ENCODE results near the gene MELK.

MELK gene

DNA sequence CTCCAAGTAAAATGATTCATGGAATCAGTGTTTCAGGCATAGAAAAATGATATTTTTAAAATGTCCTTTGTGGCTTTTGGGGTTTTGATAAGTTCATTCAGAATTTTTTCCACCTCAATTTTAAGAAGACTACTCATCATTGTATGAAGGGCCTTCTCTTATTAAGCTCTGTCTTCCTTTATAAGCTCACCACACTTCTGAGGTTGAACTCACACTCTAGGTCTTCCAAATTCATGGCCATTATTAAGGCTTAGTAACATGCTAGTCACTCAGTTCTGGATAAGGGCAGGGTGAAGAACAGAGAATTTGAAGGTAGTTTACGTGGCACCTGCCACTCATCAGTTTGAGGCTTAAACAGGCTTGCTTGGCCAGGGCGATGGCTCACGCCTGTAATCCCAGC lies 4.2 kb downstream of the MELK start:
- no peak for DNase-seq (ENCODE audit: low read depth in 4 of 4, low spot score in 1 of 4)

DNA sequence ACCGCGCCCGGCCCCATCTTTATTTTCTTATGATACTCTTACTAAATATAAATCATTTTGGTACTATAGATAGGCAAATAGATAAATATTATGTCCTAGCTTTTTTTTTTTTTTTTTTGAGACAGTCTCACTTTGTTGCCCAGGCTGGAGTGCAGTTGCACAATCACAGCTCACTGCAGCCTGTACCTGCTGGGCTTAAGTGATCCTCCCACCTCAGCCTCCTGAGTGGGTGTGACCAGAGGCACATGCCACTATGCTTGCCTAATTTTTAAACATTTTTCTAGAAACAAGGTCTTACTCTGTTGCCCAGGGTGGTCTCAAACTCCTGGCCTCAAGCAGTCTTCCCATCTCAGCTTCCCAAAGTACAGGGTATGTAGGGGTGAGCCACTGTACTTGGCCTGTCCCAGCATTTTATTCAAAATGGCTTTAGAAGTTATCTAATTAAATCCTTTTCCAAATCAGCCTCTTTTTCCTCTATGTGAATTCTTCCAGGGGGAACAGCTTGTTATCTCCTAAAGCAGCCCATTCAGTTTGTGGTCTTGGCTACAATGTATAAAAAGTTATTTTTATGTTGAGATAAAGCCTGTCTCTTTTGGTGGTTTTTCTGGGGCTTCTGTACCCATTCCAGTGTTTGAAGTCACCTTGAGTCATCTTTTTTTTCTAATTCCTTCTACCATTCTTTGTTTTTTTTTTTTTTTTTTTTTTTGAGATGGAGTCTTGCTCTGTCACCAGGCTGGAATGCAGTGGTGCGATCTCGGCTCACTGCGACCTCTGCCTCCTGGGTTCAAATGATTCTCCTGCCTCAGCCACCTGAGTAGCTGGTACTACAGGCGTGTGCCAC lies 12.1 kb downstream of the MELK start:
- DNase-seq (ENCODE audit: low read depth in 4 of 4, low spot score in 1 of 4): no peak

GRCh38 chr9:36590231-36590630 lies 17.5 kb downstream of the MELK start:
- DNase-seq (ENCODE audit: low read depth in 4 of 4, low spot score in 1 of 4): no peak

DNA sequence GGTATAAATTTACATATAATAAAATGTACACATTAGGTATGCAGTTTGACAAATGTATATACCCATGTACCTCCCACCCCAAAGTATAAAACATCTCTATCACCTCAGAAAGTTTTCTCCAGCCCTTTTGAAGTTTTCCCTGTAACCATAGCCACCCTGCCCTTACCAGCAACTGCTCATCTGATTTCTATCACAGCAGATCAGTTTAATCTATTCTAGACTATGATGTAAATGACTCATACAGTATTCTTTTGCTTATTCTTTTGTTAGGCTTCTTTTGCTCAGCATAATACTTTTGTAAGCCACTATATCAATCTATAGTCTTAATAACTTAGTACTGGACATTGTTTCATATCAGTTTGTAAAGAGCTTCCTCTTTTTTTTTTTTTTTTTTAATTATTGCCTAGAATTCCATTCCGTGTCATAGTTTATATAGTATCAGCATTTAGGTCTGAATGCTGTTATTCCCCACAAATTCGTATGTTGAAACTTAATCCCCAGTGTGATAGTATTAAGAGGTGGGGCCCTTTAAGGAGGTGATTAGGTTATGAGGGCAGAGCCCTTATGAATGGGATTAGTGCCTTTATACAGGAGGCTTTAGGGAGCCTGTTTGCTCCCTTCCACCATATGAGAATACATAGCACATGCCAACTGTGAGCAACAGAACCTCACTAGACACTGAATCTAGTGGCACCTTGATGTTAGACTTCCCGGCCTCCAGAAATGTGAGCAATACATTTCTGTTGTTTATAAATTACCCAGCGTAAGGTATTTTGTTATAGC lies 20.3 kb downstream of the MELK start:
- DNase-seq (ENCODE audit: low read depth in 4 of 4, low spot score in 1 of 4): no peak

DNA sequence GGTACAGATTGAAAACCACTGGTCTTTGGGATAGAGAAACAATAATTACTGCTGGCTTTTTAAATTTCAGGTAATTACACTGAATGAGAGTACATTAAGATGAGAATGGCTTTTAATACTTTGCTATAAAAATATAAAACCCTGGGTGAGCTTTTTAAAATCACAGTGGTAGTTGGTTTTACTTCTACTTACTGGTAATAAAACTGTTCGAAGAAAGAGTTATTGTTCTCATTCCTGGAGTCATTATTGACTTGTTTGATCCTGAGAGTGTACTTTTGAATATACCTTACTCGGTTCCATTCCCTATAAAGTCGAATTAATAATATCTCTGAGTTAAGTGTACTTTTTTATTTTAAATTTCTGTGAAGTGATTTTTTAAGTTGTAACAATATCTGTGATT lies 21.5 kb downstream of the MELK start:
- no peak for DNase-seq (ENCODE audit: low read depth in 4 of 4, low spot score in 1 of 4)

GRCh38 chr9:36597412-36598178 lies 24.9 kb downstream of the MELK start:
- DNase-seq (ENCODE audit: low read depth in 4 of 4, low spot score in 1 of 4): no peak

DNA sequence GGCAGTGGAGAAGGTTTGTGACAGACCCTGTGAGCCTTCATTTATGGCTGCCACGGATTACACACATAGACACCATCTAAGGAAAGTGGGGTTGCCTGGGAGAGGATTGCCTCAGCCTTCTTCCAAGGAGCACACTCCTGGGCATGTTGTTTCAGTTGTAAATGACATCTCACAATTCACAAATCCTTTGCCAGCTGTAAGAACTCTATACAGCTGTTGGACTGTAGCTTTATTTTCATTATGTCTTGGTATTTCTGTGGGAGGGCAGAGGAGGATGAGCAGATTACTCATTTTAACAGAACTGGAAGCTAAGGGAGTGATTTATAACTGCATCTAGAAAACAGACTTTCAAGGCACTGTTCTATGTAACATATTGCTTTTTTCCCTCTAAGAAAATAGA lies 25.6 kb downstream of the MELK start:
- DNase-seq (ENCODE audit: low read depth in 4 of 4, low spot score in 1 of 4): no peak

DNA sequence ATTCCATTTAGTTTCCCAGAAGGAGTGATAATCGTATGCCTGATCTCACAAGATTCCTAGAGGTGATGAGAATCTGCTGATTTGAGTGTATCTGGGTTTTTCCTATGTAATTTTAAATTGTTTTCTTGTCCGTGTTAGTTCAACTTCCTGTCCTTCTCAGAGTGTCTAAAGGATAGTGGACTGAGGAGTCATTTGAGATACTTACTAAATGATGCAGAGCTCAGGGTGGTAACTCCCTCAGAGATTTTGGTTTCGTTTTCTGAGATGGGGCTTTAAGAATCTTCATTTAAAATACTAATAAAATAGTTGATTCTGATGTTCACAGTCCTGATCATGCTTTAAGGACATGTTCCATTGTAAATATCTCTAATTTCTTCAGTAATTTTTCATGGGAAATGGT lies 30.3 kb downstream of the MELK start:
- no peak for DNase-seq (ENCODE audit: low read depth in 4 of 4, low spot score in 1 of 4)

GRCh38 chr9:36609306-36609705 lies 36.6 kb downstream of the MELK start:
- no peak for DNase-seq (ENCODE audit: low read depth in 4 of 4, low spot score in 1 of 4)

DNA sequence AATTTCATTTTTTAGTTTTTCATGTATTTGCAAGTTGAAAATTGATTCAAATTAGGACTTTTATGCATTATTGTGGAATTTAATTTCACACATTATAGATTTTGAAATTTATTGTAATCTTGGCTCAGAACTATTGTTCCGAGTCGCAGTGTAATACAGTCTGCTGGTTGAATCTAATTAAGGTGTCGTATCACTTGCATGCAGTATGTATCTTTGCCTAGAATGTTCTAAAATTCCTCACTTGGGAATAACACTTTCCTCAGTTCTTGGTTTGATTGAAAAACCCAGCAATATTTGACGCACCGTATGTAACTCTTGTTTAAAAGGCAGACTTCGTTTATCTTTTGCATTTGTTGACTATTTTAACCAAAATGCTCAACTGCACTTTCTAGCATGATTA lies 49.4 kb downstream of the MELK start:
- DNase-seq (ENCODE audit: low read depth in 4 of 4, low spot score in 1 of 4): no peak

GRCh38 chr9:36623280-36623679 lies 50.6 kb downstream of the MELK start:
- DNase-seq (ENCODE audit: low read depth in 4 of 4, low spot score in 1 of 4): no peak

GRCh38 chr9:36625006-36625615 lies 52.4 kb downstream of the MELK start:
- DNase-seq (ENCODE audit: low read depth in 4 of 4, low spot score in 1 of 4): no peak

- no peak for DNase-seq (ENCODE audit: low read depth in 4 of 4, low spot score in 1 of 4)
Observed at GRCh38 chr9:36632892-36633291, 60.2 kb downstream of the MELK start.

DNA sequence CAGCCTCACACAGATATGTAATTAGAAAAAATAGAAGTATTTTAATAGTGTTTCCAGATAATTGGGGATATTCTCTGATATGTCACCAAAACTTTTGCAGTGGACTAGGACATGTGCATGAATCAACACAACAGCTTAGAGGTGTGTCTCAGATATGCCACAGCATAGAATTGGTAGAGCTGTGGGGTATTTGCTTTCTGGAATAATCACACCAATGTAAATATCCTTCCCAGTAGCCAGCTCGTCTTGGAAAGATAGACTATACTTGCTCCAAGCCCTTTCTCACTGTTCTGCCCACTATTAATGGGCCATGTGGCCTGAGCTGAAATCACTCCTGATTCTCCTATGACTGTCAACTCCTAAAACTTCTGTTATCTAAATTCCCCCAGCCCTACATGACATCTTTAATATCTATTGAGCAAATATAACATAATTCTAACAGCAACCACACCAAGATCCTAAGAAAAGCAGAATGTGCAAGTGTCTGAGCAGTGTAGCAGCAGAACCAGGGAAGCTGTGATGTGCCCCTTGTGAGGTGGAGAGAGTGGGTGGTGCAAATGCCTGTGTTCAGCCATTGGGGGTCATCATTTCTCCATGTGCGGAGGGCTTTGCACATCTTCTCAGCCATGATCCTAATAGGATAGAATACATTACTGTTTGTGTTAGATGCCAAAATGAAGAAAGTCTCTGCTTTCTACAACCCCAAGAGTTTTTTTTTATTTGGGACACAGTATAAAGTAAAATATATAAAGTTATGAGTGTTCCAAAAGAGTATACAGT lies 65.0 kb downstream of the MELK start:
- DNase-seq (ENCODE audit: low read depth in 4 of 4, low spot score in 1 of 4): no peak

DNA sequence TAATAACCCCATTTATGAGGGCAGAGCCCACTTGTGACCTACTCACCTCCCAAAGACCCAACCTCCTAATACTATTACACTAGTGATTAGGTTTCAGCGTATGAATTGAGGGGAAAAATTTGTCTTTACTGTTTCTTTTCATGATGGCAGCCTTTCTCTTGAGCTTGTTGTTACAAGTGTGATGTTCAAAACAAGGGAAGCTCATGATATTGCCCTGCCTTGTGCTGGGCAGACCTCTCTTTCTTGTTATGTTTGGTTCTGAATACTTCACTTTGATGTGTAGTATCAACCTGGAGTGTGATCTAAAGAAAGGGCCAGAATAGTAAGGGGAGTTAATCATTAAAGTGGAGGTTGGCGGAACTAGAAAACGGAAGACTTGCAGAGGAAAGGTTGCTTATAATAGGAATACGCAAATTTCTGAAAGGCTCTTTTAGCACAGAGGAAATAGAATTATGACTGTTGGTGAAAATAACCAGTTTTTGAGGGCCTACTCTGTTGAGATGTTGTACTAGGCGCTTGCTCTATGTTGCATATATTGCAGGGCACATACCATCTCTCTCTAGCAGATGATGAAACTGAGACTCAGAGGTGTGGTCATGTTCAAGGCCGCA lies 68.2 kb downstream of the MELK start:
- no peak for DNase-seq (ENCODE audit: low read depth in 4 of 4, low spot score in 1 of 4)

DNA sequence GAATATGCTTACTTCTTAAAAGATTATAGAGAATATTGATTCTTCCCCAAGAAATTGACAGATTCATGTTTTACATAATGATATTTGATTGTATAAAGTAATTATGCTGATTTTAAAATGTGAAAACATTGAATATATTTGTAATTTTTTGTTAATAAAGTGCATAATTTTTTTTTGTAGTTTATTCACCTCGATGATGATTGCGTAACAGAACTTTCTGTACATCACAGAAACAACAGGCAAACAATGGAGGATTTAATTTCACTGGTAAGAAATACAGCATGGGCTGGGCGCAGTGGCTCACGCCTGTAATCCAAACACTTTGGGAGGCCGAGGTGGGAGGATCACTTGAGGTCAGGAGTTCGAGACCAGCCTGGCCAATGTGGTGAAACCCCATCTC lies 70.1 kb downstream of the MELK start:
- DNase-seq (ENCODE audit: low read depth in 4 of 4, low spot score in 1 of 4): no peak

- DNase-seq (ENCODE audit: low read depth in 4 of 4, low spot score in 1 of 4): no peak
Observed at GRCh38 chr9:36656842-36657241, 84.1 kb downstream of the MELK start.

GRCh38 chr9:36659500-36659899 lies 86.8 kb downstream of the MELK start:
- DNase-seq (ENCODE audit: low read depth in 4 of 4, low spot score in 1 of 4): no peak

DNA sequence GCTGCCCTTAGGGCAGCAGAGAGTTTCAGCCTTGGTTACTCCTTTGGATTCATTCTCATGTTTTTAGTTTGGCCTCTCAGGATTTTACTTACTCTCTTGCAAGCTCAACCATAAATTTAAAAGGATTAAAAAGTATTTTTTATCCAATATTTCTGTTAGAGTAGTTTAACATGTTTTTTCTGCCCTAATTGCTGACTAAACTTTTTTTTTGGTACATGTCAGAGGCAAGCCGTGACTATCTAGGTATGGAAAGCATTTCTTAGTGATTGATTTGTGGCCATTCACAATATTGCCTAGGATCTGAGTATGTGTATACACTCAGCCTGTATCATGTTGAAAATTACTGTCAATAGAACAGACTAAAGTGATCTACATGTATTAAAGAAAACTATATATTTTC lies 92.1 kb downstream of the MELK start:
- DNase-seq (ENCODE audit: low read depth in 4 of 4, low spot score in 1 of 4): no peak

- no peak for DNase-seq (ENCODE audit: low read depth in 4 of 4, low spot score in 1 of 4)
Observed at GRCh38 chr9:36665387-36665786, 92.7 kb downstream of the MELK start.
